Esophagus muscularis mucosa (tissue), 4 donors: Measurements from ENCODE around the gene USP49. TPM values are rescaled to one million over a fixed set of nuclear protein-coding genes. Genes with fewer than 3 reads are reported as not detected.
A peak's percentile ranks its signal among the peaks of the same experiment; 100 is the strongest.

ENCODE experiments used
- DNase-seq: peaks from one replicate; pipeline ENCODE4 v3.0.0-alpha.2; 2017; ENCODE audit errors: extremely low spot score
- H3K27ac ChIP-seq, 4 donors: fragments of 200-600 bp; sonication (generic); replicated peaks in 1 of 4; 1 replicate in 3 of 4; 2 replicates in 1 of 4; pipeline ENCODE4 v1.5.1; 2016 to 2019; ENCODE audit warnings: mild to moderate bottlenecking in 1 of 4
- H3K27me3 ChIP-seq, 4 donors: fragments of 200-600 bp; sonication (generic); one replicate each; pipeline versions ENCODE4 v1.5.1 to v1.6.0; 2016 to 2019
- H3K36me3 ChIP-seq, 4 donors: fragments of 200-600 bp; sonication (generic); one replicate each; pipeline ENCODE4 v1.5.1; 2016 to 2019
- H3K4me1 ChIP-seq, 4 donors: fragments of 200-600 bp; sonication (generic); one replicate each; pipeline ENCODE4 v1.5.1; 2016 to 2019
- H3K4me3 ChIP-seq, 4 donors: fragments of 200-600 bp; sonication (generic); 1 replicate in 2 of 4; 2 replicates in 2 of 4; pipeline ENCODE4 v1.5.1; 2016 to 2019; ENCODE audit warnings: mild to moderate bottlenecking in 4 of 4, moderate library complexity in 1 of 4
- H3K9me3 ChIP-seq, 4 donors: fragments of 200-600 bp; sonication (generic); 1 replicate in 3 of 4; 2 replicates in 1 of 4; pipeline ENCODE4 v1.5.1; 2016 to 2019
- CTCF ChIP-seq, 3 experiments: fragments of 200-600 bp in 2 of 3; fragments of 450-650 bp in 1 of 3; sonication (generic) in 2 of 3; IDR thresholded peaks; one replicate each; pipeline ENCODE4 v1.5.1; 2017 to 2019; ENCODE audit warnings: antibody characterized with exemption in 3 of 3, mild to moderate bottlenecking in 2 of 3, moderate library complexity in 1 of 3
- EP300 ChIP-seq: sonication (generic); formaldehyde crosslinking; IDR thresholded peaks from one replicate; pipeline ENCODE4 v1.6.1; 2017; ENCODE audit warnings: antibody characterized with exemption
- POLR2A ChIP-seq: fragments of 450-650 bp; IDR thresholded peaks from one replicate; pipeline ENCODE4 v1.6.1; 2017; ENCODE audit warnings: antibody characterized with exemption, moderate library complexity, mild to moderate bottlenecking, low read depth
- POLR2AphosphoS5 ChIP-seq, 2 donors: sonication (generic); formaldehyde crosslinking; IDR thresholded peaks; one replicate each; pipeline ENCODE4 v1.6.1; 2017; ENCODE audit warnings: antibody characterized with exemption in 2 of 2
- WGBS: methylation state at CpG from one replicate; pipeline ENCODE4 v1.1.5; 2018; 5-methylcytosine and 5-hydroxymethylcytosine counted together
- intact Hi-C: fragments of 100-400 bp; cut with DNase I; formaldehyde crosslinking; loops from one replicate; pipeline ENCODE4 v1.15.1; 2023
- total RNA-seq, 4 donors: library from RNA; depleted of rRNA; stranded (reverse); fragments of >200 nt; gene quantifications; one replicate each; pipeline versions ENCODE4 v1.1.0 to v1.2.1, GENCODE V29; 2016

Gene USP49
- total RNA-seq, 4 donors from 2014 or later, result 1.3 to 2.5 (median 2.3) TPM

GRCh38 chr6:41935685-41936072 is 40.5 kb upstream of the USP49 start:
- peaks cover 48 to 51% (median 49%) of the 10 kb centered on the region in 4 donors for H3K4me1 ChIP-seq
- intact Hi-C loops, result loop anchor here (2.0 to 10.0 kb wide), 2 partner anchors 91 to 109 kb away; no protein-coding TSS in a partner anchor
- 66% methylated on average over 6 of the region's 8 CpGs for WGBS
- H3K27ac ChIP-seq, result peak overlapping the region in 3 of 4 donors; percentile 5 to 21 (median 9)
- no peaks in the 10 kb centered on the region for H3K9me3 ChIP-seq
- no peak overlapping the region for H3K4me3 ChIP-seq
- peaks cover 43 to 77% (median 65%) of the 10 kb centered on the region in 4 donors for H3K36me3 ChIP-seq
- H3K27me3 ChIP-seq, result no peaks in the 10 kb centered on the region
- no peak for DNase-seq
- TF ChIP-seq CTCF (IDR thresholded peaks at IDR 0.05), result no peak
- TF ChIP-seq EP300, result no peak
- TF ChIP-seq POLR2AphosphoS5 (IDR thresholded peaks at IDR 0.05), result no peak
- TF ChIP-seq POLR2A, result no peak

DNA sequence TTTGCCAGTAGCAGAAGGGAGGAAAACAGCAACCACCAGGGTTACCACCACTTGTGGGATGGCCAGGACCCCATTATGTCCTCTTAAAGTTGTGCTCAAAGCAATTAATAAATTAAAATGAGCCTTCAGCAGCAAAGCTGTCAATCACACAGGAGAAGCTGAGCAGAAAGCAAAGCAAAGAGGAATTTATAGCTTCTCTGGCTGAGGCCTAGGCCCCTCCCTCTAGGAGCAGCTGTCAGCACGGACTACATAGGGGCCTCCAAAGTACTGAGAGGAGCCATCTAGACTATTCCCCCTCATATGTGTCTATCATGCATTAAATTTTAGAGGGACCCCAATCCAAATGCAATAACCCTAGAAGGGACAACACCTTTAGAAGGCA is 40.0 kb upstream of the USP49 start:
- no peak for DNase-seq
- no peak overlapping the region for H3K4me3 ChIP-seq
- H3K9me3 ChIP-seq, result no peaks in the 10 kb centered on the region
- no peak overlapping the region for H3K27ac ChIP-seq
- TF ChIP-seq POLR2A, result no peak
- TF ChIP-seq EP300, result no peak
- TF ChIP-seq POLR2AphosphoS5 (IDR thresholded peaks at IDR 0.05), result no peak
- TF ChIP-seq CTCF (IDR thresholded peaks at IDR 0.05), result no peak
- peaks cover 43 to 46% (median 44%) of the 10 kb centered on the region in 4 donors for H3K4me1 ChIP-seq
- intact Hi-C loops, result loop anchor here (10.0 kb wide), 1 partner anchor 90 kb away; no protein-coding TSS in a partner anchor
- no peaks in the 10 kb centered on the region for H3K27me3 ChIP-seq
- WGBS, result 67% methylated on average over 1 of the region's 1 CpG
- H3K36me3 ChIP-seq, result peaks cover 48 to 82% (median 70%) of the 10 kb centered on the region in 4 donors

GRCh38 chr6:41934278-41935192 is 39.4 kb upstream of the USP49 start:
- WGBS, result 74% methylated on average over 7 of the region's 7 CpGs
- Histone ChIP-seq H3K27me3 (no peaks in the 10 kb centered on the region), H3K9me3 (no peaks in the 10 kb centered on the region), H3K27ac (no peak overlapping the region), H3K36me3 (peaks cover 54 to 84% (median 77%) of the 10 kb centered on the region in 4 donors), H3K4me3 (no peak overlapping the region), H3K4me1 (peaks cover 37 to 39% (median 38%) of the 10 kb centered on the region in 4 donors)
- DNase-seq, result no peak
- intact Hi-C loops, result loop anchor here (10.0 kb wide), 1 partner anchor 90 kb away; no protein-coding TSS in a partner anchor
- TF ChIP-seq POLR2A, result no peak
- TF ChIP-seq EP300, result no peak
- no peak for TF ChIP-seq POLR2AphosphoS5 (IDR thresholded peaks at IDR 0.05)
- no peak for TF ChIP-seq CTCF (IDR thresholded peaks at IDR 0.05)

DNA sequence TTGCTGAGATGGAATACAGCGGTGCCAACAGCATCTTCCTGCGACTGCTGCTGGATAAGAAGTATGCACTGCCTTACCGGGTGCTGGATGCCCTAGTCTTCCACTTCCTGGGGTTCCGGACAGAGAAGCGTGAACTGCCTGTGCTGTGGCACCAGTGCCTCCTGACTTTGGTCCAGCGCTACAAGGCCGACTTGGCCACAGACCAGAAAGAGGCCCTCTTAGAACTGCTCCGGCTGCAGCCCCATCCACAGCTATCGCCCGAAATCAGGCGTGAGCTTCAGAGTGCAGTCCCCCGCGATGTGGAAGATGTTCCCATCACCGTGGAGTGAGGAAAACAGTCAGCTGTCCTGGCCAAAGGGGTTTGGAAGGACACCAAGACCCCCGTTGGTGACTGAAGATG is 37.2 kb upstream of the USP49 start:
- DNase-seq, result no peak
- no peak overlapping the region for H3K4me3 ChIP-seq
- intact Hi-C loops, result loop anchor here (10.0 kb wide), 1 partner anchor 88 kb away; no protein-coding TSS in a partner anchor
- no peaks in the 10 kb centered on the region for H3K9me3 ChIP-seq
- H3K36me3 ChIP-seq, result peaks cover 72 to 100% (median 98%) of the 10 kb centered on the region in 4 donors
- H3K4me1 ChIP-seq, result peaks cover 15 to 18% (median 16%) of the 10 kb centered on the region in 4 donors
- no peaks in the 10 kb centered on the region for H3K27me3 ChIP-seq
- no peak overlapping the region for H3K27ac ChIP-seq
- 90% methylated on average over 15 of the region's 15 CpGs for WGBS
- TF ChIP-seq CTCF (IDR thresholded peaks at IDR 0.05) (no peak), POLR2A (no peak)
